ENCODE measurements around the gene RSU1.

RSU1 gene

GRCh38 chr10:16686054-16686902, 130.9 kb downstream of the RSU1 start:
- in situ Hi-C loops (cut with MboI; ENCODE audit: low sequenced_read_pairs), result no loop called here

GRCh38 chr10:16685551-16685950, 131.7 kb downstream of the RSU1 start:
- in situ Hi-C loops (cut with MboI; ENCODE audit: low sequenced_read_pairs), result no loop called here

- in situ Hi-C loops (cut with MboI; ENCODE audit: low sequenced_read_pairs), result no loop called here
These were observed 135.7 kb downstream of the RSU1 start for GRCh38 chr10:16681521-16681920.

GRCh38 chr10:16679511-16679910, 137.7 kb downstream of the RSU1 start:
- in situ Hi-C loops (cut with MboI; ENCODE audit: low sequenced_read_pairs), result no loop called here

GRCh38 chr10:16675334-16675733, 141.9 kb downstream of the RSU1 start:
- in situ Hi-C loops (cut with MboI; ENCODE audit: low sequenced_read_pairs), result no loop called here

GRCh38 chr10:16674147-16674703, 143.0 kb downstream of the RSU1 start:
- in situ Hi-C loops (cut with MboI; ENCODE audit: low sequenced_read_pairs), result no loop called here

- in situ Hi-C loops (cut with MboI; ENCODE audit: low sequenced_read_pairs), result no loop called here
These were observed 143.8 kb downstream of the RSU1 start for GRCh38 chr10:16673443-16673842.

GRCh38 chr10:16663444-16663843, 153.8 kb downstream of the RSU1 start:
- in situ Hi-C loops (cut with MboI; ENCODE audit: low sequenced_read_pairs), result no loop called here

- in situ Hi-C loops (cut with MboI; ENCODE audit: low sequenced_read_pairs), result no loop called here
These were observed 154.3 kb downstream of the RSU1 start for GRCh38 chr10:16662923-16663322.

- in situ Hi-C loops (cut with MboI; ENCODE audit: low sequenced_read_pairs), result no loop called here
These were observed 160.3 kb downstream of the RSU1 start for GRCh38 chr10:16656895-16657294.

GRCh38 chr10:16653224-16653623, 164.0 kb downstream of the RSU1 start:
- in situ Hi-C loops (cut with MboI; ENCODE audit: low sequenced_read_pairs), result no loop called here

- in situ Hi-C loops (cut with MboI; ENCODE audit: low sequenced_read_pairs), result no loop called here
These were observed 165.1 kb downstream of the RSU1 start for GRCh38 chr10:16652154-16652553.

- in situ Hi-C loops (cut with MboI; ENCODE audit: low sequenced_read_pairs), result no loop called here
These were observed 167.5 kb downstream of the RSU1 start for GRCh38 chr10:16649757-16650156.

GRCh38 chr10:16648366-16648765, 168.9 kb downstream of the RSU1 start:
- in situ Hi-C loops (cut with MboI; ENCODE audit: low sequenced_read_pairs), result no loop called here

- in situ Hi-C loops (cut with MboI; ENCODE audit: low sequenced_read_pairs), result no loop called here
These were observed 170.8 kb downstream of the RSU1 start for GRCh38 chr10:16646181-16647059.

GRCh38 chr10:16644146-16644545, 173.1 kb downstream of the RSU1 start:
- in situ Hi-C loops (cut with MboI; ENCODE audit: low sequenced_read_pairs), result no loop called here

- in situ Hi-C loops (cut with MboI; ENCODE audit: low sequenced_read_pairs), result no loop called here
These were observed 173.7 kb downstream of the RSU1 start for GRCh38 chr10:16643502-16643901.

GRCh38 chr10:16640153-16640552, 177.1 kb downstream of the RSU1 start:
- in situ Hi-C loops (cut with MboI; ENCODE audit: low sequenced_read_pairs), result no loop called here

GRCh38 chr10:16639471-16639870, 177.8 kb downstream of the RSU1 start:
- in situ Hi-C loops (cut with MboI; ENCODE audit: low sequenced_read_pairs), result no loop called here

GRCh38 chr10:16632996-16633395, 184.2 kb downstream of the RSU1 start:
- in situ Hi-C loops (cut with MboI; ENCODE audit: low sequenced_read_pairs), result no loop called here

- in situ Hi-C loops (cut with MboI; ENCODE audit: low sequenced_read_pairs), result no loop called here
These were observed 190.5 kb downstream of the RSU1 start for GRCh38 chr10:16626697-16627096.

- in situ Hi-C loops (cut with MboI; ENCODE audit: low sequenced_read_pairs), result no loop called here
These were observed 204.3 kb downstream of the RSU1 start for GRCh38 chr10:16612981-16613355.

Data from HL-60/S4 (cell line).